Measurements from ENCODE around the gene DDX27.
A peak's percentile ranks its signal among the peaks of the same experiment; 100 is the strongest.
"Not testable (repeated sequence)": the region's sequence is repeated elsewhere in the genome, so short reads cannot be mapped to it uniquely, and the experiment has no call there.

DDX27 gene

GRCh38 chr20:49207076-49207475 lies 12.1 kb upstream of the DDX27 start:
- DNase-seq (ENCODE audit: low read depth) = no peak

GRCh38 chr20:49210101-49210756 lies 9.0 kb upstream of the DDX27 start:
- H3K4me3 ChIP-seq (ENCODE audit: low read depth, low read length) = no peak overlapping the region
- DNase-seq (ENCODE audit: low read depth) = no peak
- TF ChIP-seq CTCF (IDR thresholded peaks at IDR 0.05; ENCODE audit: low read depth, low read length, missing control alignments) = no peak

More at GRCh38 chr20:49207076-49207475, 12.1 kb upstream of the DDX27 start:
- no peak overlapping the region for H3K4me3 ChIP-seq (ENCODE audit: low read depth, low read length)
- TF ChIP-seq CTCF (IDR thresholded peaks at IDR 0.05; ENCODE audit: low read depth, low read length, missing control alignments) = no peak

GRCh38 chr20:49210757-49211110 lies 8.5 kb upstream of the DDX27 start:
- TF ChIP-seq CTCF (IDR thresholded peaks at IDR 0.05; ENCODE audit: low read depth, low read length, missing control alignments) = no peak
- no peak overlapping the region for H3K4me3 ChIP-seq (ENCODE audit: low read depth, low read length)
- DNase-seq (ENCODE audit: low read depth) = no peak

- H3K4me3 ChIP-seq (ENCODE audit: low read depth, low read length) = no peak overlapping the region
- TF ChIP-seq CTCF (IDR thresholded peaks at IDR 0.05; ENCODE audit: low read depth, low read length, missing control alignments) = no peak
- DNase-seq (ENCODE audit: low read depth) = no peak
These were observed 4.6 kb upstream of the DDX27 start for GRCh38 chr20:49214571-49214970.

GRCh38 chr20:49215232-49215631 lies 4.0 kb upstream of the DDX27 start:
- no peak overlapping the region for H3K4me3 ChIP-seq (ENCODE audit: low read depth, low read length)
- no peak for DNase-seq (ENCODE audit: low read depth)
- TF ChIP-seq CTCF (IDR thresholded peaks at IDR 0.05; ENCODE audit: low read depth, low read length, missing control alignments) = no peak

- DNase-seq (ENCODE audit: low read depth) = peak; percentile 78
- H3K4me3 ChIP-seq (ENCODE audit: low read depth, low read length) = no peak overlapping the region
- peak; percentile 86 for TF ChIP-seq CTCF (IDR thresholded peaks at IDR 0.05; ENCODE audit: low read depth, low read length, missing control alignments)
These were observed 2.1 kb upstream of the DDX27 start for GRCh38 chr20:49216991-49217578.

- not testable (repeated sequence) for H3K4me3 ChIP-seq (ENCODE audit: low read depth, low read length); DNase-seq (ENCODE audit: low read depth)
These were observed 501 bp upstream of the DDX27 start for GRCh38 chr20:49218739-49219090.
